ENCODE data around the gene SDR39U1.
A peak's percentile ranks its signal among the peaks of the same experiment; 100 is the strongest.

SDR39U1 gene

GRCh38 chr14:24428628-24429394, 13.8 kb downstream of the SDR39U1 start:
- no peak for DNase-seq

DNA sequence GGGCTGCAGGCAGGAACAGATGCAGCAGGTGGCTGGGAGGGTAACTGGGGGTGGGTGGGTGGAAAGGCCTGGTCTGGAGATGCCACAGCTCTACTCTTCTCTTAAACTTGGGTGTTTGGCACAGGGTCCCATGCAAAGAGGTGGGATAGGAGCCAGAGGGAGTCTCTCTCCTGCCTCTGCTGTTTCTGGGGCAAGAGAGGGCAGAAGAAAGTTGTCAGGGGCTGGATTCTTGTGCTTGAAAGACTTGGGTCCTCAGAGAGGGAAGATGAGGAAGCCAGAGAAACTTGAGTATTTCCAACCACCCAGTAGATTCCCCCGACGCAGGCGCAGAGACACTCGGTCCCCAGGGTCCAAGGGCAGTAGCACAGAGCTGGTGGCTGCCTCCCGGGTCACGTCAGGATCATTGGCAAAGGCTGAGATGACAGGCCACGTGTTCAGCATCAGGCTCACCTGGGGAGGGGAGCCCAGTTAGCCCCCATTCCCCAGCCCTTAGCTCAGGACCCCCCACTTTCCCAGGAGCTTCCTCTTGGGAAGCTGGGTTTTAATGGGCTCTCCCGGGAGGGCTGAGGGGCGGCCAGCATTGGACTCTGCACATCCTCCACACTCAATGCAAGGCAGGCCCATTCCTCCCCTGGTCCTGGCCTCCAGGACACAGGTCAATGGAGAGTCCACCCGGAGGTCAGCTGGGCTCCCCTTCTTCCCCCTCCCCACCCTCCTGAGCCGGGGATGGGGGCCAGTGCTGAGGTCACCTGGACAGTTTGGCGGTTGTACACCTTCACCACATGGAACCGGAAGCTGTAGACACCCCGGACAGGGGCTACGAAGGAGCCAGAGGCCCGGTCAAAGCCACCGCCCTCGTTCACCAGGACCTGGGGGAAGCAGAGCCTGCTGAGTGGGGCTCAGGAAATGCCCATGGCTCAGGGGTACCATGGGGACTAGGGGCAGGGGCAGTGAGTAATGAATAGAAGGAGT, 14.8 kb downstream of the SDR39U1 start:
- no peak for DNase-seq

- no peak for DNase-seq
These were observed 15.6 kb downstream of the SDR39U1 start for GRCh38 chr14:24426912-24427536.

DNA sequence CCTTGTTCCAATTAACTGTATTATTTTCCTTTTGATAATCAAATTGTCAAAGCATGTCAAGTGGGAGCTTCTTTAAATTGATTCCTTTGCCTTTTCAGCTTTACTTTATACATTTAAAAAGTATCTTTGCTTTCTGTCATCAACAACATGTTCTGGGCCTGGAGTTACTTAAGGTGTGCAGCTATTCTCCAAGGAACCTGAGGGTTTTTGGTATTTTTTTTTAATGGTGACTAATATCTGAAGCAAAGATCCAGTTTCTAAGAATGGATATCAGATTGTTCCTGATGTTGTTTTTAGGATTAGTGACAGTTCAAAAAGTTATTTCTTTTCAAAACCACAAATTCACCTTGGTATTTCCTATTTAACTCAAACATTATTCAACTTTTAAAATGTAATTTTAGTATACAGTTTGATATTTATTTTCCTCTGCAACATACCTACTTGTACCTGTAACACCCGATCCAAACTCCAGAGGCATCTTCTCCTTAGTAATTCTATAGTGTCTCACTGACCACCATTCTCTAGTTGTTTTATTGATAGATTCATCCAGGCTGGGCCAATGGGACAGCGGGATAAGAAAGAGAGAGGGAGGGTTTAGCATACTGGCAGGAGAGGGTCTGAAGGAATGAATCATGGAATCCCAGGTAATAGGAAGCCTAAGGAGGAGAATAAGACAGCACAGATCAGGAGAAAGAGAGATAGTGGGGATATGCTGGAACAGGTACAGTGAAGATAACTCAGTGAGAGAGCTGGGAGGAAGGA, 16.2 kb downstream of the SDR39U1 start:
- DNase-seq: no peak

- no peak for DNase-seq
These were observed 16.9 kb downstream of the SDR39U1 start for GRCh38 chr14:24425704-24426103.

- DNase-seq: no peak
These were observed 19.6 kb downstream of the SDR39U1 start for GRCh38 chr14:24422694-24423601.

DNA sequence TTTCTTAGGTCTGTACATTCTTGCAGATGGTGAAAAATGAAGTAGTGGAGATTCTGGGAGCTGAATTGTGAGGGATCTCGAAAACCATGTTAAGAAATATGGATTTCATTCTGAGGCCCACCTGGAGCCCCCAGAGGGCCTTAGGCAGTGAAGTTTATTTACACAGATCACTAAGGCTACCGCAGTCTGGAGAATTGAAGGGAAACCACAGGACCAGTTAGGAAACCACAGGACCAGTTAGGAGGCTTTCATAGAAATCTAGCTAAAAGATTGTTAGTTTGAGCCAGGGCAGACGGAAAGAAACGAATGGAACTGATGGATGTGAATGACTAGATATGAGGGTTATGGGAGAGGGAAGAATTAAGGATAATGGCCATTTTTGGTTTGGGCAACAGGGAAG, 20.3 kb downstream of the SDR39U1 start:
- no peak for DNase-seq

DNA sequence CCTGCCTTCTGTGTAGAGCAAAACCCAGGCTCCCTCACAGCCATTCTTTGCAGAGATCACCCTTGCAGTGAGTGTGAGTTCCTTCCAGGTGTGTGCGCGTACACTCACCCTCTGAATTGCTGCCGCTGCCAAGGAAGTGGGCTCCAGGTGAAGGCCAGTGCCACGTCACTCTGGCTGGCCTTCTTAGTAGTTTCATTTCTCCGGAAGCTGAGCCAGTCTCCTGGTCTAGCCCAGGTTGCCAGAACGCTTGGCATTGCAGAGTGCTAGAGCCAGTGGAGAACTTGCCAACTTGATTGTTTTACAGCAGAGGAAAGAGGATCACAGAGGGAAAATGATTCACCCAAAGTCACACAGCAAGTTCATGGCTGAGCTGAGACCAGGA, 24.1 kb downstream of the SDR39U1 start:
- no peak for DNase-seq

DNA sequence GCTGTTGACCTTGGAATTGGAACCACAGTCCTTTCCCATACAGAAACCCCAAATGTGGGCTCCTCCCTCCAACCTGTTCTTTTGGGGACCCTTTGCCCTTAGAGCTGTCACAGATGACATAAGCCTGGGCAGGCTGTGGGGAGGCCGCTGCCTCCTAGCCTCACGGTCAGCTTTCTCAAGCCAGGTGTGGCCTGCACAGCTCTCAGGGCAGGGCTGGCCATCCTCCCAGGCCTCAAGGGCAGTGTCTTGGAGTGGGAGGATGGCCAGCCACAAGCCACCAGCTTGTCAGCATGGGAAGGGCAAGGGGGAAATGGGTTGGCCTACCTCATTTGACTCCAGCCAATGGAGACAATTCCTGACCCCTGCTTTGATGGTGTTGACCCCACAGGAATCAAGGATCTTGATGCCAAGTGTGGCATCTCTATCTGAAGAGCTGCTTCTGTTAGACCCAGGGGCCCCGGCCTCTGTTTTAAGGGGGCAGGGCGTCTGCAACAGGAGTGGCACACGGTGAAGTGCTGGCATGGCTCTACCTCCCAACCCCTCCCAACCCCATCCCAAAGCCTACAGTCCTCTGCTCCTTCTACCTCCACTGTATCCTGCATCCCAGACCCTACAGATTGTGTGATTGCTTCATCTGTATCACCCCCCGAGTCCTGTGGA, 24.6 kb downstream of the SDR39U1 start:
- peak; percentile 27 for DNase-seq

DNA sequence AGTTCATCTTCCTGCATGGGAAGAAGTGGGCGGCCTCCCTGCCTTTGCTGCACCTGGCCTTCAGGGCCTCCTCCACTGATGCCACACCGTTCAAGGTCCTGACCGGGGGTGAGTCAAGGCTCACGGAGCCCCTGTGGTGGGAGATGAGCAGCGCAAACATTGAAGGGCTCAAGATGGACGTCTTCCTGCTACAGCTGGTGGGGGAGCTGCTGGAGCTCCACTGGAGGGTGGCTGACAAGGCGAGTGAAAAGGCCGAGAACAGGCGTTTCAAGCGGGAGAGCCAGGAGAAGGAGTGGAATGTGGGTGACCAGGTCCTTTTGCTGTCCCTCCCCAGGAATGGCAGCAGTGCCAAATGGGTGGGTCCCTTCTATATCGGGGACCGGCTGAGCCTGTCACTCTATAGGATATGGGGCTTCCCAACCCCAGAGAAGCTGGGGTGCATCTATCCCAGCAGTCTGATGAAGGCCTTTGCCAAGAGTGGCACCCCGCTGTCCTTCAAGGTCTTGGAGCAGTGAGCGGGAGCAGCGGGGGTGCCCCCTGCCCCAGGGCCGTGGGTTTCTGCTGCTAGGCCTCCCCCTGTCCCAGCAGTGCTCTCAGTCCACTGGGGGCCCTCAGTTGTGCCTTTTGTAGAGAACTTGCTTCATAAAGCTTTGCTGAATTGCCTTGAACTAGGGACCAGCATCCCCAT, 25.5 kb downstream of the SDR39U1 start:
- DNase-seq: peak; percentile 43

DNA sequence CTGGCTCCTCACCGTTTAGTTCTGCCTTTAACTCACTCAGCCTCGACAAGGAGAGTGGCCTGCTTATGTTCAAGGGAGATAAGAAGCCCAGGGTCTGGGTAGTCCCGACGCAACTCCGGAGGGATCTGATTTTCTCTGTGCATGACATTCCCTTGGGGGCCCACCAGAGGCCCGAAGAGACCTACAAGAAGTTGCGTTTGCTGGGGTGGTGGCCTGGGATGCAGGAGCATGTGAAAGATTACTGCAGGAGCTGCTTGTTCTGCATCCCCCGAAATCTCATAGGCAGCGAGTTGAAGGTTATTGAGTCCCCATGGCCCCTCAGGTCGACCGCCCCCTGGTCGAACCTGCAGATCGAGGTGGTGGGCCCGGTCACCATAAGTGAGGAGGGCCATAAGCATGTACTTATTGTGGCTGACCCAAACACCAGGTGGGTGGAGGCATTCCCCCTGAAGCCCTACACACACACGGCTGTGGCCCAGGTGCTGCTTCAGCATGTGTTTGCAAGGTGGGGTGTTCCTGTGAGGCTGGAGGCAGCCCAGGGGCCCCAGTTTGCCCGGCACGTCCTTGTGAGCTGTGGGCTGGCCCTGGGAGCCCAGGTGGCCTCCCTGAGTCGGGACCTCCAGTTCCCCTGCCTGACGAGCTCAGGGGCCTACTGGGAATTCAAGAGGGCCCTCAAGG, 26.2 kb downstream of the SDR39U1 start:
- DNase-seq: no peak

DNA sequence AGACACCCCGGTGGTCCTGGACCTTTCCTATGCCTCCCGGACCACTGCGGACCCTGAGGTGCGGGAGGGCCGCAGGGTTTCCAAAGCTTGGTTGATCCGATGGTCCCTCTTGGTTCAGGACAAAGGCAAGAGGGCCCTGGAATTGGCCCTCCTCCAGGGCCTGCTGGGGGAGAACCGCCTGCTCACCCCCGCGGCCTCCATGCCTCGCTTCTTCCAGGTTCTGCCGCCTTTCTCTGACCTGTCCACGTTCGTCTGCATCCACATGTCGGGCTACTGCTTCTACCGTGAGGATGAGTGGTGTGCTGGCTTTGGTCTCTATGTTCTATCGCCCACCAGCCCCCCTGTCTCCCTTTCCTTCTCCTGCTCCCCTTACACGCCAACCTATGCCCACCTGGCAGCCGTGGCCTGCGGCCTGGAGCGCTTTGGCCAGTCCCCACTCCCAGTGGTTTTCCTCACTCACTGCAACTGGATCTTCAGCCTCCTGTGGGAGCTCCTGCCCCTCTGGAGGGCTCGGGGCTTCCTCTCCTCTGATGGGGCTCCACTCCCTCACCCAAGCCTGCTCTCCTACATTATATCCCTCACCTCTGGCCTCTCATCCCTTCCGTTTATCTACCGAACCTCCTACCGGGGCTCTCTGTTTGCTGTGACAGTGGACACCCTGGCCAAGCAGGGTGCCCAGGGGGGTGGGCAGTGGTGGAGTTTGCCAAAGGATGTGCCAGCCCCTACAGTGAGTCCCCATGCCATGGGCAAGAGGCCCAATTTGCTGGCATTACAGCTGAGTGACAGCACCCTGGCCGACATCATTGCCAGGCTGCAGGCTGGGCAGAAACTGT, 26.9 kb downstream of the SDR39U1 start:
- DNase-seq: no peak

DNA sequence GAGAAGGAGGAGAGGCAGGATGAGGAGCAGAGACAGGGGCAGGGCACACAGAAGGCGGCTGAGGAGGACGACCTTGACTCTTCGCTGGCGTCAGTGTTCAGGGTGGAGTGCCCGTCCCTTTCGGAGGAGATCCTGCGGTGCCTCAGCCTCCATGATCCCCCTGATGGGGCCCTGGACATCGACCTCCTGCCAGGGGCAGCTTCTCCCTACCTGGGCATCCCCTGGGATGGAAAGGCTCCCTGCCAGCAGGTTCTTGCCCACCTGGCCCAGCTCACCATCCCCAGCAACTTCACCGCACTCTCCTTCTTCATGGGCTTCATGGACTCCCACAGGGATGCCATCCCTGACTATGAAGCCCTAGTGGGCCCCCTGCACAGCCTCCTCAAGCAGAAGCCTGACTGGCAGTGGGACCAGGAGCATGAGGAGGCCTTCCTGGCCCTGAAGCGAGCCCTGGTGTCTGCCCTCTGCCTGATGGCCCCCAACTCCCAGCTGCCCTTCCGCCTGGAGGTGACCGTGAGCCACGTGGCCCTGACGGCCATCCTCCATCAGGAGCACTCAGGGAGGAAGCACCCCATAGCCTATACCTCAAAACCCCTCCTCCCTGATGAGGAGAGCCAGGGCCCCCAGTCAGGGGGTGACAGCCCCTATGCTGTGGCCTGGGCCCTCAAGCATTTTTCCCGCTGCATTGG, 27.7 kb downstream of the SDR39U1 start:
- DNase-seq: no peak

- no peak for DNase-seq
These were observed 28.5 kb downstream of the SDR39U1 start for GRCh38 chr14:24414077-24414476.

DNA sequence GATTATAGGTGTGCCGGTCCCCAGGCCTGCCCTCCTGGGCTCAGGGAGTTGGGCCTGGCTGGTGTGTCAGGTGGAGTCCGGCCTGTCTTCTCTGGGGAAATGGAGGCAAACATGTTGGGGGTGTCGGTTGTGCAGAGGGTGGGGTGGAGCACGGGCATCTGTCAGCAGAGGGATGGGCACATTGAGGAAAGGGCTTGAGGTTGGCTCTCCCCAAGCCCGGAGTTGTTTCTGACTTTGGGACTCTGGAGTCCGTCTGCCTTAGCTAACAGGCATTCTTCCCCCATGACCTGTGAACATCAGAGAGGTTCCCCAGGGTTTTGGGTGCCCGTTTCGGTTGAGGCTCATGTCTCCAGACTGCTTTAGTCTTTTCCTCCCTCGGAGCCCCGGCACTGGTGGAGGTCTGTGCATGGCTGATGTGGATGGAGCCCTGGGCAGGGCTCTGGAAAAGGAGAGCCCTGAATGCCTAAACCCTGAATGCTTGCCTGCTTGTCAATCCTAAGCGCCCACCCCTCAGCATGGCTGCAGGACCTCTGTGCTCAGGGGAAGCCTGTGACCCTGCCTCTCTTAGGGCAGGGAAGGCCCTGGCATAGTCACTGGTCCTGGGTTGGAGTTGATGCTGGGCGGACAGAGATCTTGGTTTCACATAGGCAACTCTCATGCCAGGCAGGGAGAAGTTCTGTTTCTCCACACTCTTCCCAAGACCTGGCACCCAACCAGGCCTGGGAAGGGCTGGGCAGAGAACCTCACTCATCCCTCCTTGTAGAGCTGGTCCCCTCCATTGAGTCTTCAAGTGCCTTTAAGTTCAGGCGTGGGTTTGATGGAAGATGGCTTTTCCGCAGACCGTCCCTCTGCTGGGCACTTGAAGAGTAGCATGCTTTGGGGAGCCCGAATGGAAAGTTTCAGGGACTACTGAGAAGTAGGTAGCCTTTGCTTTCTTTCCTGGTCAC, 30.9 kb downstream of the SDR39U1 start:
- no peak for DNase-seq

DNA sequence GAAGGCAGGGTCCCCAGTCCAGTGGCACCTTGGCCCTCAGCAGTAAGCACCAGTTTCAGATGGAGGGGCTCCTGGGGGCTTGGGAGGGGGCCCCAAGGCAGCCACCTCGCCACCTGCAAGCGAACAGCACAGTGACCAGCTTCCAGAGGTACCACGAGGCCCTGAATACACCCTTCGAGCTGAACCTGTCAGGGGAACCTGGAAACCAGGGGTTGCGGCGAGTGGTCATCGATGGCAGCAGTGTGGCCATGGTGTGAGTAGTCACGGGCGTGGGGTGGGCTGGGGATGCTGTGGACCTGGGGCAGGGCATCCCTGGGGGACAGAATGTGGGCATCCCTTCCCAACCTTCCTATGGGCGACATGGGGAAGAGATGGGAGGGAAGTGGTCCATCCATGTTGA, 32.6 kb downstream of the SDR39U1 start:
- no peak for DNase-seq

DNA sequence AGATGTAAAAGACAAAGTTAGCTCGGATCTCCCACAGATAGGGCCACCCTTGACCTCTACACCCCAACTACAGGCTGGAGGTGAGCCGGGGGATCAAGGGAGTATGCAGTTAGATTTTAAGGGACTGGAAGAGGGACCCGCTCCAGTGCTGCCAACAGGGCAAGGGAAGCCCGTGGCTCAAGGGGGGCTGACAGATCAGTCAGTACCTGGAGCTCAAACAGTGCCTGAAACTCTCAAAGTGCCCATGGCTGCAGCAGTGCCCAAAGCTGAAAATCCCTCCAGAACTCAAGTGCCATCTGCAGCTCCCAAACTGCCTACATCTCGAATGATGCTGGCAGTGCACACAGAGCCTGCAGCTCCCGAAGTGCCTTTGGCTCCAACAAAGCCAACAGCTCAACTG, 33.4 kb downstream of the SDR39U1 start:
- DNase-seq: no peak

All from right forelimb (tissue), 1 donor.